IPS-20b (cell line): ENCODE measurements around the gene ARV1.
"Not testable (repeated sequence)": the region's sequence is repeated elsewhere in the genome, so short reads cannot be mapped to it uniquely, and the experiment has no call there.

Experiments
- H3K27ac ChIP-seq: one replicate; pipeline ENCODE4 v1.5.1; 2013; ENCODE audit warnings: low read length
- H3K27me3 ChIP-seq: 2 replicates; pipeline ENCODE4 v1.6.1; 2013; ENCODE audit warnings: mild to moderate bottlenecking, low read length, inconsistent platforms; ENCODE audit not compliant: insufficient read depth
- H3K36me3 ChIP-seq: 2 replicates; pipeline ENCODE4 v1.6.1; 2013; ENCODE audit warnings: low read depth, mild to moderate bottlenecking, inconsistent platforms, low read length, moderate library complexity; ENCODE audit not compliant: insufficient read depth
- H3K4me1 ChIP-seq: 2 replicates; pipeline ENCODE4 v1.6.1; 2013; ENCODE audit warnings: mild to moderate bottlenecking, control low read depth, inconsistent platforms, low read length, moderate library complexity; ENCODE audit not compliant: insufficient read depth
- H3K4me3 ChIP-seq: 2 replicates; pipeline ENCODE4 v1.5.1; 2013; ENCODE audit warnings: mild to moderate bottlenecking, low read length, inconsistent platforms
- H3K9ac ChIP-seq: 2 replicates; pipeline ENCODE4 v1.6.1; 2013; ENCODE audit warnings: low read depth, mild to moderate bottlenecking, inconsistent platforms, low read length, moderate library complexity
- H3K9me3 ChIP-seq: 2 replicates; pipeline ENCODE4 v1.6.1; 2013; ENCODE audit warnings: mild to moderate bottlenecking, low read depth, low read length, inconsistent platforms; ENCODE audit not compliant: insufficient read depth

Gene ARV1

DNA sequence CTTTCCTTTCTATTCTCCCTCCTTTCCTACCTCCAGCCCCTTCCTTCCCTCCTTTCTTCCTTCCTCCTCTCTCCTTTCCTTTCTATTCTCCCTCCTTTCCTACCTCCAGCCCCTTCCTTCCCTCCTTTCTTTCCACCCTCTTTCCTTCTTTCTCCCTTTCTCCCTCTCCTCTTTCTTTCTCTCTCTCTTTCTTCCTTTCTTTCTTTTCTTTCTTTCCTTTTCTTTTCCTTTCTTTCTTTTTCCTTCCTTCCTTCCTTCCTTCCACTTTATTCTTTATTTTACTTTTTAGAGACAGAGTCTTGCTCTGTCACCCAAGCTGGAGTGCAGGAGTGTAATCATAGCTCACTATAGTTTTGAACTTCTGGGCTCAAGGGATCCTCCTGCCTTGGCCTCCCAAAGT lies 68.6 kb downstream of the ARV1 start:
- H3K4me1 ChIP-seq, H3K36me3 ChIP-seq, H3K9ac ChIP-seq, H3K27ac ChIP-seq, H3K4me3 ChIP-seq, H3K9me3 ChIP-seq: not testable (repeated sequence)
- peaks cover 70% of the 10 kb centered on the region for H3K27me3 ChIP-seq

- not testable (repeated sequence) for H3K4me3 ChIP-seq, H3K9ac ChIP-seq
Measured at GRCh38 chr1:231048419-231048818, 69.5 kb downstream of the ARV1 start.

DNA sequence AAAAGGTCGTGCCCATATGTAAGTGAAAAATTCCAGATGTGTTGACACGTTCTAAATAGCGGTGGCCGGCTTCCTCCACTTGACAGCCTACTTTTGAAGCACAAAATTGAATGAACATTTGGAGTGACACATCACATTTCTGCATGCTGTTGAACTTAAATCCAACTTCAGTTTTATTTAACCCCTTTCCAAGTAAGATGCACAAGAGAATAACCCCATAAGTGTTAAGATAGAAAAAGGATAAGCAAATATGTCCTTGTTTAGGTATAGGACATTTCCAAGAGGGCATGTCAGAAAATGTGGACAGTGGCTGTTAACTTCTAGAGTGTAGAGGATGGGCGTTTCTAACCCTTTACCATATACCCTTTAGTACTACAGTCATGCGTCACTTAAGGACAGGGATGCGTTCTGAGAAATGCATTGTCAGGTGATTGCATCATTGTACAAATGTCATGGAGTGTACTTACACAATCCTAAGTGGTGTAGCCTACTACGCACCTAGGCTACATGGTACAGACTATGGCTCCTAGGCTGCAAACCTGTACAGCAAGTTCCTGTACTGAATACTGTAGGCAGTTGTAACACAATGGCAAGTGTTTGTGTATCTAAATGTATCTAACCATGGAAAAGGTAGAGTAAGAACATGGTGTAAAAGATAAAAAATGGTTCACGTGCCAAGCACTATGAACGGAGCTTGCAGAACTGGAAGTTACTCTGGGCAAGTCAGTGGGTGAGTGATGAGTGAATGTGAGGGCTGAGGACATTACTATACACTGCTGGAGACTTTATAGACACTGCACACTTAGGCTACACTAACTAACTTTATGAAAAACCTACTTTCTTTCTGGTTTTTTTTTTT lies 70.5 kb downstream of the ARV1 start:
- no peaks in the 10 kb centered on the region for H3K4me1 ChIP-seq
- H3K4me3 ChIP-seq = no peak overlapping the region
- no peak overlapping the region for H3K27ac ChIP-seq
- peaks cover 52% of the 10 kb centered on the region for H3K27me3 ChIP-seq
- no peak overlapping the region for H3K9ac ChIP-seq
- H3K36me3 ChIP-seq = no peaks in the 10 kb centered on the region
- H3K9me3 ChIP-seq = no peaks in the 10 kb centered on the region

More at GRCh38 chr1:231048419-231048818, 69.5 kb downstream of the ARV1 start:
- peaks cover 61% of the 10 kb centered on the region for H3K27me3 ChIP-seq
- not testable (repeated sequence) for H3K4me1 ChIP-seq, H3K36me3 ChIP-seq, H3K27ac ChIP-seq, H3K9me3 ChIP-seq
